Hepatic stellate cell (primary cell): Measurements from ENCODE around the gene SCP2.
"Not testable (repeated sequence)": the region's sequence is repeated elsewhere in the genome, so short reads cannot be mapped to it uniquely, and the experiment has no call there.

Experiments used
- DNase-seq: peaks from one replicate; pipeline ENCODE4 v3.0.0; 2011; ENCODE audit warnings: low spot score

The SCP2 gene

DNA sequence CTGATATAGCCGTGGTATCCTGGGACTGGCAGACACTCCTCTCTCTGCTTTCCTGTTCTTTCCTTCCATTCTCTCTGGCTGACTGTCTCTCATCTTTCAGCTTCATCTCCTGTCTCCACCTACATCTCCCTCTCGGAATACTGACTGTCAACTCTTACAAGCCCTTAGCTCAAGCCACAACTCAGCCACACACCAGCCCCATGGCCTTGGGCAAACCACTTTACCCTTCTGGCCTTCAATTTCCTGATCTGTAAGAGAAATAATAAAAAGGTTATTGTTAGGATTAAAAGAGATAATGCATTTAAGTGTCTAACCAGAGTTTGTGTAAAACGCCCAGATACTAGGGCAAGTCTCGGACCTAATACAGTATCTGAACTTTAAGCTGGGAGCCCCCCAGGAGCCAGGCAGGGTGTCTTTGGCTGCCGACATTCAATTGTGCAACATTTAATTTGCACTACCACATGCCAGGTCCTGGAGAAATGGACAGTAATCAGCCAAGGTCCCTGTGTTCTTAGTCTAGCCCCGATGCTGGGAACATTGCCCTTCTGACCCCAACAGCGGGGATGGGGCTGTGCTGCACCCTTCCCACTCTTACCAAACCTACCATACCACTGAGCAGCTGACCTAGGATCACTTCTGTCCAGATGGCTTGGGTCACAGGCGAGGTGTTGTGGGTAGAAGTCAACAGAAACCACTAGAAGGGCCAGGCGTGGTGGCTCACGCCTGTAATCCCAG lies 10.7 kb upstream of the SCP2 start:
- DNase-seq: no peak

DNA sequence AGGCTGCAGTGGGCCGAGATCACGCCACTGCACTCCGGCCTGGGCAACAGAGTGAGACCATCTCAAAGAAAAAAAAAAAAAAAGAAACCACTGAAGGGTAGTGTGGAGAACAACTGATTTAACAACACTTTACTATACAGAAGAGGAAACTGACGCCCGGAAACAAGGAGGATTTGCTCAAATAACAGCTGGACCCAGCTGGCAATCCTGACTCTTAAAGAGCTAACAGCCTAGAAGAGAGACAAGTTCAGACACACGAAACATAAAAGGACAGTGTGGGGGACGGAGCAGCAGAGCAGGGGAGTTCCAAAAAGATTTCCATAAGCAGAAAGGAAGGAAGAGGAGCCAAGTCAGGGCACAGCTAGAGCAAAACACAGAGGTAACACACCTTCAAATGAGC lies 9.9 kb upstream of the SCP2 start:
- no peak for DNase-seq

DNA sequence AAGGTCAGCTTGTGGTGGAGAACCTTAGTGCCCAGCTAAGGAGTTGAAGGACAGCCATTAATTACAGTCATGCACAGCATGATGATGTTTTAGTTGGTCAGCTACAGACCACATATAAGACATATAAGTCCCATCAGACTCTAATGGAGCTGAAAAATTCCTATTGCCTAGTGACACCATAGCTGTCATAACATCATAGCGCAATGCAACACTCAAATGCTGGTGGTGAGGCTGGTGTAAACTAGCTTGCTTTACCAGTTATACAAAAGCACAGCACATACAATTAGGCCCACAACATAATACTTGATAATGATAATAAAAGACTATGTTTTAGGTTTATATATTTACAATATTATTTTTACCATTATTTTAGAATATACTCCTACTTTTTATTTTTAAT lies 9.5 kb upstream of the SCP2 start:
- DNase-seq: no peak

DNA sequence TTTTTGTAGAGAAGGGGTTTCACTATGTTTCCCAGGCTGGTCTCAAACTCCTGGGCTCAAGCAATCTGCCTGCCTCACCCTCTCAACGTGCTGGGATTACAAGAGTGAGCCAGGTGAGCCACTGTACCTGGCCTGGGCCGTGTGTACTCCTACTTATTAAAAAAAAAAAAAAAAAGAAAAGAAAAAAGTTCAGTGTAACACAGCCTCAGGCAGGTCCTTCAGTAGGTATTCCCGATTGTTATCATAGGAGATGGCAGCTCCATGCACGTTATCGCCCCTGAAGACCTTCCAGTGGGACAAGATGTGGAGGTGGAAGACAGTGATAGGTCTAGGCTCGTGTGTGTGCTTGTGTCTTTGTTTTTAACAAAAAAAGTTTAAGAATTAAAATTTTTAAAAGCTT lies 8.9 kb upstream of the SCP2 start:
- no peak for DNase-seq

DNA sequence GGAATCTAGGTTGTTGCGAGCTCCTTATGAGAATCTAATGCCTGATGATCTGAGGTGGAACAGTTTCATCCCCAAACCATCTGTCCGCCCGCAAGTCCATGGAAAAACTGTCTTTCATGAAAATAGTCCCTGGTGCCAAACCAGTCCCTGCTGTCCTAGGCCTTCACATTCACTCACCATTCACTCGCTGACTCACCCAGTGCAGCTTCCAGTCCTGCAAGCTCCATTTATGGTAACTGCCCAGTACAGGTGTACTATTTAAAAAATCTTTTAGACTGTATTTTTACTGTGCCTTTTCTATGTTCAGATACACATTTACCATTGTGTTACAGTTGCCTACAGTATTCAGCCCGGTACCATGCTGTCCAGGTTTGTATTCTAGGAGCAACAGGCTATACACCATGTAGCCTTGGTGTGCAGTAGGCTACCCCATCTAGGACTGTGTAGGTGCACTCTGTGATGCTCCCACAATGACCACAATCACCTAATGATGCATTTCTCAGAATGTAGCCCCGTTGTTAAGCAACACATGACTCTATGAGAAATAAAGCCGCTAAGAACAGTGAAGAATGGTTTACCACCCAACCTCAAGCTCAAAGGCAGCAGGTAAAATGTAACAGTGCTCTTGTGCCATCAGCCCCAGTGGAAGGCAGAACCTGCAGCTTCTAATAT lies 7.9 kb upstream of the SCP2 start:
- DNase-seq: no peak

DNA sequence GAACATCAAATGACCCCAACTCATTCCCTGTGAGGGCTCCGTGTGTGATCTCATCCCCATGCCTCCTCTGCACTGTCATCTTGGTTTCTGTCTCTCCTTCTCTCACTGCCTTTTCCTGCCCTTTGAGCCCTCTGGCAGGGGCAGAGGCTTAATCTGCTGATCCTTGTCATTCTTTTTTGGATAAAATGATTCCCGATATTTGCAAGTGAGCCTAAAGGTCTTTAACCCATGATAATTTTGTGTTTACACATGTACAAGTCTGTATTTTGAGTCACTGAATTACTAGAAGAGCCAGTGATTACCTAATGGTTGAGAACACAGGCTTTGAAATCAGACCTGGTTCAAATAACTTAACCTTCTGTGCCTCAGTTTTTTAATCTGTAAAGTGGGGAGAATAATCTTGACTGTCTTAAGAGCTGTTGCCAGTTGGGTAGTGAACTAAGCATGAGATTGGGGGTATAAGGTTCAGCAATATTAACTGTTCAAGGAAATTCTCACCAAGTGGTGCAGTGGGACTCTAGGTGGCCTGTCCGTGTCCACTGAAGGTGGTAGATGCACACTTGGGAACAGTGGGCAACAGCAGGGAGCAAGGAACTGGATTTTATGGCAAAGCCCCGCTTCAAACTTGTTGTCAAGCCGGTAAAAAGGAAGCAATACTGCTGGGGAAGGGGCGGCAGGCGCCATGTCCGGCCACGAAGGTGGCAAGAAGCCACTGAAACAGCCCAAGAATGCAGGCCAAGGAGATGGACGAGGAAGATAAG lies 7.2 kb upstream of the SCP2 start:
- no peak for DNase-seq

DNA sequence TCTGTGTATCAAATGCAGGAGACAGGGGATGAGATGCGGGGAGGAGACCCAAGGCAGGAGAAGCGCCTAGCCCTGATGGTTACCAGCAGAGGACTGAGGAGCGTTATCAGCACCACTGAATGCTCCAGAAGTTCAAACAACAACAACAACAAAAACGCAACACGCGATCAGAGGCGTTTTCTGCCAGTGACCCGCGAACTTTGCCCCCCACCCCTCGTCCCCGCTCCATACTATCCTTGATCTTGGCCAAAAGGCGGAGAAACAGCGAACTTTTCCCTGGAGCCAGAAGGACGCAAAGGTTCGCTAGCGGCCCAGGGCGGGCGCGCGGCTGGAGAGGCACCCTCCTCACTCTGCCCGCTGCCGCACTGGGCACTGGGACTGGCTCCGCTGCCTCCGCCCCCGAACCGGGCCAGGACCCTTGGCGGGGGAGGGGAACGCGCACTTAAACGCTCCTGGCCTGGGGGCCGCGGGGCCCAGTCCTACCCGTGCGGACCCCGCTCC lies 6.2 kb upstream of the SCP2 start:
- DNase-seq: no peak

DNA sequence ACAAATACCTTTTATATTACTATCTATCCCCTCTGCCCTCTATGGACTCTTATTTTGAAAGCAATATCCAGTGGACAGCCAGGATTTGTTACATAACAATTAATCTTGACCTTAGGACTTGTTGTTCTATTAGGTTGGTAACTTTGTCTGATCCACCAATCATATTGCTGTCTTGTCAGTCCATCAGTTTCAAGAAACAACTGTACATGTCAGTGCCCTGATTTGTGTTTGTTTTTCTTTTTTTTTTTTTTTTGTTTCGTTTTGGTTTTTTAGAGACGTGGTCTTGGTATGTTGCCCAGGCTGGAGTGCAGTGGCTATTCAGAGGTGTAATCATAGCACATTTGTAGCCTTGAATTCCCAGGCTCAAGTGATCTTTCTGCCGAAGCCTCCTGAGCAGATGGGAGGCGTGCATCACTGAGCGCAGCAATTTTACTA lies 1.5 kb upstream of the SCP2 start:
- DNase-seq: no peak

DNA sequence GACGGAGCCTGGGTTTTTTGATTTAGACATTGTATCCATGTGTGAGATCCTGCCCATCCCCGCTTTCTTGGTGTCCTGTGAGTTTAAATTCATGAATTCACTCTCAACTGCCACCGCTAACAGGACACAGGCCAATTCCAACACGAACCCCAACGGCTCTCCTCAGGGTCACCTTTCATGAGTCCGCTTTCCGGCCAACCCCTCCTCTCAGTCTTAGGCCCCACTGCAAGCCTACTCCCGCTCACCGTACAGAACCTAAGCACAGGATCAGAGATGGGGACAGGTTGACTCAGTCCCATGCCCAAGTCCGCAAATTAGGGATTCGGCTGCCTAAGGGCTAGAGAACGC lies 238 bp upstream of the SCP2 start:
- DNase-seq: no peak

DNA sequence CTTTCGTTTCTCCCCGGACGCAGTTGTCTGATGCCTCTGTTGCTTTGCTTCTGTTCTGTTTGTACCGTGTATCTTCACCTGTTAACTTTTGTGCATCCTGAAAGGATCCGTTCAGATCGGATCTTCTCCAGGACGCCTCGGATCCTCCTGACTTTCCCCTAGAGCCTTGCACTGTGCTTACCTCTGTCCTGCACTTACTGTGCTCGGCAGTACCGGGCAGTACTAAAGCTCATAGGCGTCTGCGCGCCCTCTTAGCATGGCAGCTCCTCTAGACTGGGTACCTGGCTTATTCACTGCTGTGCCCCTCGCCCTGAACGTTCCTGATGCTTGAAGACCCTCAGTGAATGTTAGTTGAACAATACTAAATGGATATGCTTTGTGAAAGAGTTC lies 934 bp downstream of the SCP2 start:
- DNase-seq: no peak

DNA sequence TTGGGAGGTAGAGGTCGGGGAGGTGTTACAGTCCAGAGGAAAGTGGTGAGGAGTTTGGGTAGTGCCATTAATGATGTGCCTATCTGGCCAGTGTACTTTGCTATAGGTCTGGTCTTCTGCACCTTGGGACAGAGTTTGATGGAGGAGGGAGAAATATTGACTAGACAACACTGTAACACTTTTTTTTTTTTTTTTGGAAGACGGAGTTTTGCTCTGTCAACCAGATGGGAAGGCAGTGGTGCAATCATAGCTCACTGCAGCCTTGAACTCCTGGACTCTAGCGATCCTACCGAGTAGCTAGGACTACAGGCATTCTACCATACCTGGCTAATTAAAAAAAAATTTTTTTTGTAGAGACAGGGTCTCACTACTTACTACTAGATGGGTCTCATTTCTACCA lies 1.9 kb downstream of the SCP2 start:
- DNase-seq: no peak

DNA sequence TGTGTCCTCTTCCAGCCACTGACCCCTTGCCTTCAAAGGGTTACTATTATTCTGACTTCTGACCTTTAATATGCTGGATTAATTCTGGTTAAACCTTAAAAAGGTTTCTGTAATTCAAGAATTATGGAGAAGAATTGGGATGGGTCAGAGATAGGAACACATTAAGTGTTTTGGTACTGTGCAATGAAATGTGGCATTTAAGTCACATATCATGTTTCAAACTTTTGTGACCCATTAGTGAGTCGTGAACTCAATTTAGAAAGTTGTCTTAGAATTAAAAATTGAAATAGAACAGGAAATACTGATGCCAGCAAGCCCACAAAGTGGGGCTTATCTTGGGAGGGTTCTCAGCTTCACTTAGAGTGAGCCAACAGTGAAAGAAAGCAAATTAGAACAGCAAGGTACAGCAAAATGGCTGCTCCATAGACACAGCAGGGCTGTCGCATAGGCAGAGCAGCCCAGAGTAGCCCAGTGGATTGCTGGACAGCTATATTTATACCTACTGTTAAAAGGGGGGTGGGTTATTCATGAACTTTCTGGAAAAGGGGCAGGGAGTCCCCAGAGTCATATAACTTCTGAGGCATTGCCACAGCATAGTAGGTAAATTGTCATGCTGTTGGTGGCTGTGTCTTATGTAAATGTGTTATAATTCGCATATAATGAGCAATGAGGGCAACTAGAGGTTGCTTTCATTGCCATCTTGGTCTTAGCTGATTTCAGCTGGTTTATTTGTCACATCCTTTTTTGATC lies 10.5 kb downstream of the SCP2 start:
- no peak for DNase-seq

DNA sequence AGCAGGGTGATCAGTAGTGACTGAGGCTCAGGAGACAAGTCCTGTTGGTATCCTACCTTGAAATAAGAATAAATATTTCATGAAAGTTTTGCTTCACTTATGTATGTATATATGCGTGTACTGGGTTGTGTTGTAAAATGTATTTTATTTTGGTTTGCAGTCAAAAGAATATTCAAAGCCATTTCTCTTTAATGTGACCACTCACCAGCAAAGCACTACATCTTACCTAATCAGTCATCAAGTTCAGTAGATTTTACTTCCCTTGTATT lies 11.0 kb downstream of the SCP2 start:
- DNase-seq: no peak

DNA sequence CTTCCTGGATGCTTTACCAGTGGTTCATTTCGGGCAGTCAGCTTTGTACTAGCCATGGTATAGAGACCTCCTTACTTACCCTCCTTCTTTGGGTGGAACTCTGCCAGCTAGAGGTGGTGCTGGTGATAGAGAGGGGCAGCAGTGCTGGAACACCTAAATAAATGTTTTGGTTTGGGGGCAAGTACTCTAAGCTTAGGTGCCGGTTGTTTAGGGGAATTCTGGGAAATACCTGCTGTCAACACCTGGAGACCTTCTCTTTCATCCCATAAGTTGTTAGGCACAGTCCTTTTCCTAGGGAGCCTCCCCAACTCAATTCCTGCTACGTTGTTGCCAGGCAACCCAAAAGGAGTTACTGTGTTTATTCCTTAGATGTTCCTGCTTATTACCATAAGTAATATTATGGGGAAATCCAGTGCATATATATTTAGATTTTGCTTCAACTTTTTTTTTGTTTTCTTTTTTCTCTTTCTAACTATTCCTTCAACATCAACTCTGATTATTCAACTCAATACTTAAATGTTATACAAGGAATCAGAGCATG lies 16.9 kb downstream of the SCP2 start:
- DNase-seq: no peak

DNA sequence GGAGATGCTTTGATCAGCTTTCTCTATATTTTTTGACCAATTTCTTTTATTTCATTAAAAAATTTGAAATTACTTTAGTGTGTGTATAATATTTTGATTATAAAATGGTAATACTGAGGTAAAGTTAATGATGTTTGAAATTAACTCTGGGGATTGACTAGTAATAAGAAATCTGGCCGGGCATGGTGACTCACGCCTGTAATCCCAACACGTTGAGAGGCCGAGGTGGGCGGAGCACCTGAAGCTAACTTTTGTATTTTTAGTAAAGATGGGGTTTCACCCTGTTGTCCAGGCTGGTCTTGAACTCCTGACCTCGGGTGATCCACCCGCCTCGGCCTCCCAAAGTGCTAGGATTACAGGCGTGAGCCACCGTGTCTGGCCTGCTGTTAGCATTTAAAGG lies 17.5 kb downstream of the SCP2 start:
- no peak for DNase-seq

DNA sequence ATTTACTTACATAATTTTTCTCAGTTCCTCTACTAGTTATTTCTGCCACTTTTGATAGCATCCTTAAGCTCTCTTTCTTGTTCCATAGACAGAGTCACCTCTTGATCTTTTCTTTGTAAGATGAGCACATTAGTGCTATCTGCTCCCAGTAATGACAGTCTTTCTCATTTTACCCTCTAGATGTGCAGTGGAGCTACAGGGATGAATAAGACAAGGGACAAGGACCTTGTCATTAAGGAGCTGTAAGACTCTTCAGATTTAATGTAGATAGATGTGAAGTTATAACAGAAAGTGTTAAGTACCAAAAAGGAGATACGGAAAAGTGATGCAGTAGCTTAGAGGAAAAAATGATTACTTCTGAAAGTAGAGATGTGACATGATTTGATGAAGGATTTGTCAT lies 20.4 kb downstream of the SCP2 start:
- DNase-seq: no peak

DNA sequence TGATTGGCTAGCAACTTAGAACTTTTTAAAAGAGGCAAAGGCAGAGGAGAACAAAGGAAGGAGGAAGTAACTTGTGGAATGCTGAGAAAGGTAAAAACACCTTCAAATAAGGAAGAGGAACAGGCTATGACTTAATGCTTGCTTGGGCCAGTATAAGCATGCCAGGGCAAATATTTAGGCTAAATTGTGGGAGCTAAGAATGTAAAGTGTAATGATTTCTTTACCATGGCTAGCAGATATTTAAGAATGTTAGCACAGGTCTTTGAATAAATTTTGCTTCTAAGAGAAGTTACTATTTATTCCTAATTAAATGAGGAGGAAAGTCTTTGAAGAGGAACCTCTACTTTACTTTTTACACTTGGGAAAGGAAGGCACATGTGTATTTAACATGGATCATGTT lies 22.5 kb downstream of the SCP2 start:
- DNase-seq: not testable (repeated sequence)

DNA sequence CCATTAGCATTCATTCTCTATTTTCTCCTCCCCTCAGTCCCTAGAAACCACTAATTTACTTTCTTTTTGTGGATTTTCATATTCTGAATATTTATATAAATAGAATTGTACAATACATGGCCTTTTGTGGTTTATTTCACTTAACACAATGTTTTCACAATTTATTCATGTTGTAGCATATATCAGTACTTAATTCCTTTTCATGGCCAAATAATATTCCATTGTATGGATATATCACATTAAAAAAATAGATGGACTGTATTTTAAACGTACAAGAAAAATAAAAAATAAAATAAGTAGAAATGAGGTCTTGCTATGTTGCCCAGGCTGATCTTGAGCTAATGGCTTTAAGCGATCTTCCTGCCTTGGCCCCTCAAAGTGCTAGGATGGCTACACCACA lies 25.0 kb downstream of the SCP2 start:
- DNase-seq: no peak

DNA sequence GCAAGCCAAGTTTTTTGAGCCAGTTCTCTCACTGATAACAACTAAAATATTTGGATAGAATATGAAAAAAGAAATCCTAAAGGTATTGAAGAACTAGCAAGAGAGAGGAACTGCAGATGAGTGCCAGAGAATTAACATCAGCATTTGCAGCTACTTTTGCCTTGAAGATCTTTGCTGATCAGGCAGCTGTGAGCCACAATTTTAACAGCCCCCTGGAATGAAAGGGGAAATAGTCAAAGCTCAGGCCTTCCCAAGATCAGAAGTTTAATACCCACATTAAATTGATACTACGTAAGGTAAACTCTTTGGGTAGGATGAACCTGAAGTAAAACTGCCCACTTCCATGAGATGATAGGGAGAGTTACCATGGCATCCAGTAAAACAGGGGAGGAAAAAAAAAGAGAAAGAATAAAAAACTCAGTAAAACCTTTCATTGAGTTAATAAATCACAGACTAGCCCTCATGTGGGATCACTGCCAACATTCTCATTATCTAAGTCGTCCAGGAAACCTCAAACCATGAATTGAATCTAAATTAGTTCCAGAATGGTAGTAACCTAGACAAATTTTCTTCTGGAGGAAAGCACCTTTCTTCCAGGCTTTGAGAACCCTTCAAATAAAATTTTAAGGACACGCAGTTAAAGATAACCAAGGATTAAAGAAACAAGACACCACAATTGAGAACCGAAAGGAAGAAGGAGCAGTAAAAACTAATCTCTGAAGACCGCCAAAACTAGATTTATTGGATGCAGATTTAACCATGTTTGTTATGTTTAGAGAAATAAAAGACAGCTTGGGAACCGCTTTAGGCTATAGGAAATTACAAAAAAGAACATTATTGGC lies 28.3 kb downstream of the SCP2 start:
- peak; percentile 12 for DNase-seq

DNA sequence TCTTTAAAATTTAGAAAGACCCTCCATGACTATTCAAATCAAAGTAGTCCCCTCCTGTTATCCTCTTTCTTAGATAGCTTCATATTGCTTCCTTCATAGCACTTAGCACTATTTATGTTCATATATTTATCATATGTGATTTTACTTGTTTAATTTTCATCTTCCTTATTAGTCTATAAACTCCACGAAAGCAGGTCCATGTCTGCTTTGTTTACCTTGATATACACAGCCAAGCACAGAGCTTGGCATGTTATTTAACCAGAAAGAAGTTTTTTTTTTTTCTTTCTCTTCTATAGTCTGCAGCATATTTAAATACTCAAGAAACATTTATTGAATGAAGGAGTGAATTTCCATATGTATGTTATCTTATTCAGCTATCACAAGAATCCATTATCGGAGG lies 36.0 kb downstream of the SCP2 start:
- no peak for DNase-seq

DNA sequence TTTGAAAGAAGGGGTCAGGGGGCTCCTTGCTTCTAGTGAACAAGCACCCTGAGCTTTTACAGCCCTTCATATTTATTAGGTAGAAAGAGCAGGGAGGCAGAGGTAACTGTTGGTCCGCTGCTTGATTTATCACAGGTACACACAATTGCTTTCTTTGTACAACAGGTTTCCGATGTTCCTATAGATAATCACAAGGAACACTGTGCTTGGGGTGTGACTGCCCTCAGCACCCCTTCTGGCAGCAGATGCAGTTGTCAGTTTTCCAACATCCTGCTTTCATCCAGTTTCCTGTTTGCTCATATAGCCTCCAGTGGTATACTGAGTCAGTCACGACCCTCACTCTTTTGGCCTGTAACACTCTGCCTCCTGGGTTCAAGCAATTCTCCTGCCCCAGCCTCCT lies 40.6 kb downstream of the SCP2 start:
- no peak for DNase-seq

DNA sequence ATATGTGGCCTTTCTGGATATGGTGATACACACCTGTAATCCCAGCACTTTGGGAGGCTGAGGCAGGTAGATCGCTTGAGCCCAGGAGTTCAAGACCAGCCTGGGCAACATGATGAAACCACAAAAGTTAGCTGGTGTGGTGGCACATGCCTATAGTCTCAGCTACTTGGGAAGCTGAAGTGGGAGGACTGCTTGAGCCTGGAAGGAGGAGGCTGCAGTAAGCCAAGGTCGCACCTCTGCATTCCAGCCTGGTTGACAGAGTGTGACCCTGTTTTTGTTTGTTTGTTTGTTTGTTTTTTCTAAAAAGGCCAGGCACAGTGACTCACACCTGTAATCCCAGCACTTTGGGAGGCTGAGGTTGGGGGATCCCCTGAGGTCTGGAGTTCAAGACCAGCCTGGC lies 42.2 kb downstream of the SCP2 start:
- not testable (repeated sequence) for DNase-seq
